ENCODE results near the gene ARHGEF28.

The ARHGEF28 gene

GRCh38 chr5:73950441-73950873 lies 324.5 kb downstream of the ARHGEF28 start:
- no peak for DNase-seq

GRCh38 chr5:73950912-73951430 lies 325.0 kb downstream of the ARHGEF28 start:
- DNase-seq, result no peak

GRCh38 chr5:73952872-73953271 lies 326.9 kb downstream of the ARHGEF28 start:
- DNase-seq, result no peak

GRCh38 chr5:73954381-73954780 lies 328.4 kb downstream of the ARHGEF28 start:
- no peak for DNase-seq

DNA sequence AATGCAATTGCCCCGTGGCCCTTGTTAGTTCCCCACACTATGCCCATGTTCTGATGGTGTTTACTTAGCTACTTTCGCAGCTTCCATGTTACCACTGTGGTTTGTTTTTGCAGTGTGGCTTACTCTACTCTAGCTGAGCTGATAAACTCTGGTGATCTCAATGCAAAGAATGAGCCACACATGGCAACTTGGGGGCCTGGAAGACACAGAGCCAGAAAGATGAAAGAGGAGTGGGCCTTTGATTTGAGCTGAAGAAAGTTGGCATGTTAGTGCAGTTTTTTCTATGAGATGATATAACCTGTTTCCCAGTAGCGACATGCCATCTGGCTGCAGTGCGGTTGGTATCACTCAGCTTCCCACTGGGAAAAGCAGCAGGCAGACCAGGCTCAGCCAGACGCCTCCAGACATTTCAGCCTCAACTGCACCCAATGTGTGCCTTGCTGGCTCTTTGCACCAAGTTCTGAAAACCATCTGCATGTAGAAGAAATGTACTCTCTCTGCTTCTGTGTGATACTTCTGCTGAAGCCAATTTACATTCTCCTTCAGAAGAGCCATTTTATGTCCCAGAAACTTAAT lies 329.4 kb downstream of the ARHGEF28 start:
- DNase-seq, result no peak

GRCh38 chr5:73957397-73958001 lies 331.5 kb downstream of the ARHGEF28 start:
- no peak for DNase-seq

DNA sequence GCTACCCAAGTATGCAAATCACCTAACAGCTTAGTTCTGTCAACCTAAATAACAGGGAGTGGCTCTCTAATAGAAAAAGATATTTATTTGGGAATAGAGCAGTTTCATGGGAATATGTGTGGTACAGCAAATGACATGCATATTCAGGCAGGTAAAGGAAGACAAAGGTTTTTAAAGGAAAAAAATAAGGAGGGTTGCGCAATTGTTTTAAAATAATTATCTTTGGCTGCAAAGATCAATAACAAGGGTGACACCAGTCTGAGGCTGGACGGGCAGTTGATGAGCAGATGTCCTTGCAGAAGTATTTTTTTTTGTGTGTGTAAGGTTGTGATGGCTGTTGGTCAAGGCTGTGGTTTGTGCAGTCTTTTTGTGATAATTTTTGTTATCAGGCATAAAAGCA lies 332.0 kb downstream of the ARHGEF28 start:
- no peak for DNase-seq

DNA sequence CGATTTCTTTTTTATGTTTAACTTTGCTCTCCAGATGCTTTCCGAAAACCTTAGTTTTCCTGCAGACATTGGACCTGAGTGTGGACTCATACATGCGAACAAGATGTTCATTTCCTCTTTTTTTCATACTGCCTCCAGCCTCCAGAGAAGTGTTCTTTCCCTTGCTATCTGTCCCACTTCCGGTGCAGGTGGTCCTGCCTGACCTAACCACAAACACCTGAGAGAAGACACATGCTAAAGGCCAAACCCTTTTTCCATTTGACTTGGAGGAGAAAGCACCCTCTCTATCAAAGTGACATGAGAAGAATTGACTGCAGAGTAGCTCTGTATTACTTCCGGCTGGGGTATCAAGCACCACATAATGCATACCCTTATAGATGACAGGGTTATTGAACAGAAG lies 334.0 kb downstream of the ARHGEF28 start:
- DNase-seq, result no peak

GRCh38 chr5:73960426-73960825 lies 334.4 kb downstream of the ARHGEF28 start:
- no peak for DNase-seq

DNA sequence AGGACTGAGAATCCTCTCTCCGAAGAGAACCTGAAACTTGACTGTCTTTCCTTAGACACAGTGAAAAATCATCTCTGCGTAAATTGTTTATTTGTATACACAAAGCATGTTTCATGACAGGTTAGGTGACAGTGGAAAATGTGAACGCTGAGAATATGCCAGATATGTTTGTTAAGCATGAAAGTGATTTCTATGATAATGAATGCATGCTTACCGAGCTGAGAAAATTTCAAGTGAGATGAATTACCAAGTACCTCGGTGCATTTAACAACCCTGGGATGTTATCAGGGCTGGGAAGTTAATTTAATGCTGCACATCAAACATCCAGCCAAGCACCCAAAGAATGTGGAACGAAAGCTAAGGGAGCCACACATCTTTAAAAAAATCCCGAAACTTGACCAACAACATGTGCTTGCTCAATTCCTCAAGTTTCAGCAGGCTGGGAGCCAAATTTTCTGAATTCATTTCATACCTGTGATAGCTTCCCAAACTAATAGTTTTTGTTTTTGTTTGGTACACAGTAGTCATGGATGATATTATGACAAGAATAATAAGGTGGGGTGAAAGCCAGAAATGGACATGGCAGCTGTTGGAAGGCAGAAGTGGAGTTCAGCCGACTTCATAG lies 336.9 kb downstream of the ARHGEF28 start:
- DNase-seq, result no peak

GRCh38 chr5:73964352-73964865 lies 338.4 kb downstream of the ARHGEF28 start:
- no peak for DNase-seq

DNA sequence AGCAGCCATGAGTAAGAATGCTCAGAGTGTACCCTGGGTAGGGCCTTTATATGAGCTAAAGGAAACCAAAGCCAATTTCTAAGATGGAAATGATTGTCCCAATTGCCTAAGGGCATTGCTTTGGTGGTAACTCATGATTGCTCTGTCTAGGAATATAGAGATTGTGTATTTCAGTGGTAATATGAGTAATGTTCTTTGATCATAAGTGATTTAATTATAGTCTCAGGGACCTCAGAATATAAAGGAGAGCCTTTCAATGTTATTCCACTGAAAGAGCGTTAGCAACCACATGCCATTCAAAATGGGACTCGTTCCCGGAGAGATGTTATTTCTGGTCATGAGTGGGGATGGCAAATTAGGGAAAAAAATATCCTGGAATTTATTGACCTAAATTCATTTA lies 340.5 kb downstream of the ARHGEF28 start:
- DNase-seq, result no peak

- DNase-seq, result no peak
Measured at GRCh38 chr5:73967347-73967746, 341.4 kb downstream of the ARHGEF28 start.

GRCh38 chr5:73968246-73968645 lies 342.2 kb downstream of the ARHGEF28 start:
- no peak for DNase-seq

DNA sequence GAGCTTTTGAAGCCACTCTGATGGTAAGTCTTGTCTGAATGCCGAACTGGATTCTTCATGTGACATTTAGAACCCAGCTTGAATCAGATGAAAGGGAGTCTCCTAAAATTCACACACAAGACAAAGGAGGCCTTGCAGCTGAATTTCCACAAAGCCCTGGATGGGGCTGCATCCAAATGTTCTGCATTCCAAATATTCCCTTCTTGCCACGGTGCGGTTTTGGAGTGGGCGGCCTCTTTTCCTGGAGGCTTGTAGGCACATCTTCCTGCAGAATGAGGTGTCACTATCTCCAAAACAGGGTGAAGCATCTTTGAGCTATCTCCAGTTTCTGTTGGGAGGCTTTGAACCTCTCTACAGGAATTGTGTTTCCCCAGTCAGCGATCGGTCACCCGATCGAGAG lies 342.7 kb downstream of the ARHGEF28 start:
- DNase-seq, result no peak

DNA sequence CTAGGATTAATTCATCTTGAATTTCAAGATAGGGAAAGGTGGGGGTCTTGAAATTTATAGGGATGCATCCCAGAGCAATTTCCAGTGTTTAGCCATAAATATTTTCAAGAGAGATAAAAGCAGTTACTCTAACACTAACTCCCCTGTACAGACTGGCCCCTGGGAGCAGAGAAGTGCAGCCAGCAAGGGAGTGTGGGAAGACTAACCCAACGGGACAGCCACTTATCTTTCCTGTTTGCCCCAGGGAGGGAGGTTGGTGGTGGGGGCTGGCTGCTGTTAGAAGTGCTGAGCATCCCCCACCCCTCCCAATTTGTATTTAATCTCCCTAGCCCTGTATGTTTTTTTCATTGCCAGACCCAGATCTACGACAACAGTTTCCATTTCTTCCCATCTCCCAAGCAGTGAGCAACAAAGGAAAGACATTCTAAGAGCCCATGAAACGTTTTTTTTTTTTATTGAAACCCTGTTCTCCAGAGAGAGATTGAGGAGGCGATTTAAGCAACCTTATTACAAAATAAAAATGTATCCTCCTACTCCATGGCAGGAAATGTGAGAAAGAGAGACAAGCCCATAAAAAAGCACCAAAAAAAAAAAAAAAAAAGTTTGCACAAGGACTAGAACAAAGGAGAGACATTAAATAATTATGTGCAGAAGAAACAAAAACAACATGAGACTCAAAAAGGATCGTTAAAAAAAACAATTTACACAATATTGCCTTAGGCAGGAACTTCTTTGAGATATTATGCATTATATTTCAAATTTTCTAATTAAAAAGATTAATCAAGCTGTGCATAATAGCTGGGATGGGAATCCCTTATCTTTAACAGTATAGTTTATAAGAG lies 343.4 kb downstream of the ARHGEF28 start:
- DNase-seq, result no peak

- no peak for DNase-seq
Measured at GRCh38 chr5:73971326-73971725, 345.3 kb downstream of the ARHGEF28 start.

- DNase-seq, result no peak
Measured at GRCh38 chr5:73973135-73973534, 347.1 kb downstream of the ARHGEF28 start.

DNA sequence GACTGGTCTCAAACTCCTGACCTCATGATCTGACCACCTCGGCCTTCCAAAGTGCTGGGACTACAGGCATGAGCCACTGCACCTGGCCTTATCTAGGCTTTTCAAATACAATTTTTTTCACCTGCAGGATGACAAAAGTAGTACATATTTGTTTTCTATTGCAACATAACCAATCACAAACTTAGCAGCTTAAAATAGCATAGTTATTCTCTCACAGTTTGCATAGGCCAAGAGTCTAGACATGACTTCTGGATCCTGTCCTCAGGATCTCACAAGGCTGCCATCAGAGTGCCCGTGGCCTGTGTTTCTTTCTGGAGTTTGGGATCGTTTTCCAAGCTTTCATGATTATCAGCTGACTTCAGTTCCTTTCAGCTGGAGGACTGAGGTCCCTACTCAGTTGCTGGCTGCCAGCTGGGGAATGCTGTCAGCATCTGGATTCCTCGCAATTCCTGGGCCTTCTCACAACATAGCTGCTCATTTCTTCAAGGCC lies 348.9 kb downstream of the ARHGEF28 start:
- DNase-seq, result no peak

- no peak for DNase-seq
Measured at GRCh38 chr5:73975845-73976244, 349.8 kb downstream of the ARHGEF28 start.

- no peak for DNase-seq
Measured at GRCh38 chr5:73977146-73977545, 351.1 kb downstream of the ARHGEF28 start.

GRCh38 chr5:73979321-73979720 lies 353.3 kb downstream of the ARHGEF28 start:
- no peak for DNase-seq

GRCh38 chr5:73981704-73982103 lies 355.7 kb downstream of the ARHGEF28 start:
- no peak for DNase-seq
